Esophagus mucosa (tissue), 1 donor: ENCODE measurements around the gene ROBO1. TPM values are rescaled to one million over a fixed set of nuclear protein-coding genes. Genes with fewer than 3 reads are reported as not detected.
"Not testable (repeated sequence)": the region's sequence is repeated elsewhere in the genome, so short reads cannot be mapped to it uniquely, and the experiment has no call there.

Source experiments
- ATAC-seq: fragments of 200-7000 bp; cut with Tn5 transposase; one replicate; pipeline ENCODE4 v1.9.1; 2020
- total RNA-seq: library from RNA; stranded (reverse); gene quantifications from one replicate; pipeline ENCODE4 v1.2.4, GENCODE V29; 2023
- donor health status: DM: yes; HTN: yes; CAD: no.

Gene ROBO1
- total RNA-seq, 1 donor from 2014 or later = 52.4 TPM

GRCh38 chr3:79367066-79367465, 400.7 kb downstream of the ROBO1 start:
- no peak for ATAC-seq

GRCh38 chr3:79366414-79366813, 401.4 kb downstream of the ROBO1 start:
- no peak for ATAC-seq

GRCh38 chr3:79364784-79365183, 403.0 kb downstream of the ROBO1 start:
- no peak for ATAC-seq

GRCh38 chr3:79362571-79363270, 405.1 kb downstream of the ROBO1 start:
- ATAC-seq = no peak

GRCh38 chr3:79361748-79362378, 405.9 kb downstream of the ROBO1 start:
- peak; percentile 41 for ATAC-seq

- ATAC-seq = no peak
Measured at GRCh38 chr3:79358327-79358726, 409.5 kb downstream of the ROBO1 start.

- ATAC-seq = no peak
Measured at GRCh38 chr3:79354179-79354688, 413.6 kb downstream of the ROBO1 start.

- ATAC-seq = peak; percentile 86
Measured at GRCh38 chr3:79351699-79352098, 416.1 kb downstream of the ROBO1 start.

GRCh38 chr3:79344876-79345871, 422.6 kb downstream of the ROBO1 start:
- ATAC-seq = no peak

GRCh38 chr3:79341961-79342360, 425.8 kb downstream of the ROBO1 start:
- no peak for ATAC-seq

- peak; percentile 97 for ATAC-seq
Measured at GRCh38 chr3:79339846-79340245, 428.0 kb downstream of the ROBO1 start.

- ATAC-seq = no peak
Measured at GRCh38 chr3:79337798-79338197, 430.0 kb downstream of the ROBO1 start.

GRCh38 chr3:79329154-79329553, 438.6 kb downstream of the ROBO1 start:
- no peak for ATAC-seq

GRCh38 chr3:79326642-79327041, 441.2 kb downstream of the ROBO1 start:
- ATAC-seq = no peak

- ATAC-seq = not testable (repeated sequence)
Measured at GRCh38 chr3:79325833-79326383, 441.9 kb downstream of the ROBO1 start.

GRCh38 chr3:79317551-79318518, 450.0 kb downstream of the ROBO1 start:
- ATAC-seq = no peak

- ATAC-seq = peak; percentile 58
Measured at GRCh38 chr3:79314962-79315361, 452.8 kb downstream of the ROBO1 start.

GRCh38 chr3:79314544-79314943, 453.3 kb downstream of the ROBO1 start:
- peak; percentile 99 for ATAC-seq

GRCh38 chr3:79310016-79310415, 457.8 kb downstream of the ROBO1 start:
- no peak for ATAC-seq

GRCh38 chr3:79306934-79307570, 460.7 kb downstream of the ROBO1 start:
- no peak for ATAC-seq
